NB4 (cell line): ENCODE measurements around the gene MED15.

Experiments
- DNase-seq: peaks from one replicate; pipeline ENCODE4 v3.0.0; 2010; ENCODE audit warnings: low read depth
- H3K4me3 ChIP-seq: one replicate; pipeline ENCODE4 v1.5.1; 2011; ENCODE audit warnings: mild to moderate bottlenecking, low read depth, low read length, moderate library complexity
- MAX ChIP-seq: IDR thresholded peaks from 2 replicates; pipeline ENCODE4 v1.6.1; 2011; ENCODE audit warnings: low read depth, low read length
- MYC ChIP-seq: IDR thresholded peaks from 2 replicates; pipeline ENCODE4 v1.6.1; 2011; ENCODE audit warnings: low read depth, low read length
- POLR2A ChIP-seq: IDR thresholded peaks from 2 replicates; pipeline ENCODE4 v1.6.1; 2011; ENCODE audit warnings: mild to moderate bottlenecking; ENCODE audit not compliant: insufficient read length; ENCODE audit errors: extremely low read depth
- TF ChIP-seq, protein P1 (sequence below): IDR thresholded peaks from one replicate; pipeline ENCODE4 v1.5.1; 2012; ENCODE audit warnings: low read depth, low read length

MED15 gene

DNA sequence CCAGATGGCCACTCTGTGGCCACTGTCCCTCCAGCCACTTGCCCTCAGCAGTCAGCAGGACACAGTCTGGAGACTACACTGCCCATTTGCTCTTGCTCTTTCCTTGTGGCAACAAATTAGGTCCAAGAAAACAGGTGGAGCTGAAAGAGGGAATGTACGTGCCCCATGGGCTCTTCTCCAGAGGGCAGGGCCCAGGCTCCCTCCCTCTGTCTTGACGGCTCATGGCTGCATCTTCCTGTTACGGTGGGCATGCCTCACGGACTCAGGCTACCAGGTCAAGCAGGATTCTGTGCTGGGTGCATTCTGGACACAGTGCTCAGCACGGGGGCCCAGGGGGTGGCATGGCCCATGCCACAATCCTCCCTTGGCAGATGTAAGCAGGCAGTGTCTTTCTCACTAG, 71.3 kb downstream of the MED15 start:
- no peak for TF ChIP-seq MYC
- TF ChIP-seq, protein P1, sequence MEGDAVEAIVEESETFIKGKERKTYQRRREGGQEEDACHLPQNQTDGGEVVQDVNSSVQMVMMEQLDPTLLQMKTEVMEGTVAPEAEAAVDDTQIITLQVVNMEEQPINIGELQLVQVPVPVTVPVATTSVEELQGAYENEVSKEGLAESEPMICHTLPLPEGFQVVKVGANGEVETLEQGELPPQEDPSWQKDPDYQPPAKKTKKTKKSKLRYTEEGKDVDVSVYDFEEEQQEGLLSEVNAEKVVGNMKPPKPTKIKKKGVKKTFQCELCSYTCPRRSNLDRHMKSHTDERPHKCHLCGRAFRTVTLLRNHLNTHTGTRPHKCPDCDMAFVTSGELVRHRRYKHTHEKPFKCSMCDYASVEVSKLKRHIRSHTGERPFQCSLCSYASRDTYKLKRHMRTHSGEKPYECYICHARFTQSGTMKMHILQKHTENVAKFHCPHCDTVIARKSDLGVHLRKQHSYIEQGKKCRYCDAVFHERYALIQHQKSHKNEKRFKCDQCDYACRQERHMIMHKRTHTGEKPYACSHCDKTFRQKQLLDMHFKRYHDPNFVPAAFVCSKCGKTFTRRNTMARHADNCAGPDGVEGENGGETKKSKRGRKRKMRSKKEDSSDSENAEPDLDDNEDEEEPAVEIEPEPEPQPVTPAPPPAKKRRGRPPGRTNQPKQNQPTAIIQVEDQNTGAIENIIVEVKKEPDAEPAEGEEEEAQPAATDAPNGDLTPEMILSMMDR = no peak
- no peak for TF ChIP-seq MAX
- TF ChIP-seq POLR2A = no peak
- no peak for DNase-seq
- no peak overlapping the region for H3K4me3 ChIP-seq

DNA sequence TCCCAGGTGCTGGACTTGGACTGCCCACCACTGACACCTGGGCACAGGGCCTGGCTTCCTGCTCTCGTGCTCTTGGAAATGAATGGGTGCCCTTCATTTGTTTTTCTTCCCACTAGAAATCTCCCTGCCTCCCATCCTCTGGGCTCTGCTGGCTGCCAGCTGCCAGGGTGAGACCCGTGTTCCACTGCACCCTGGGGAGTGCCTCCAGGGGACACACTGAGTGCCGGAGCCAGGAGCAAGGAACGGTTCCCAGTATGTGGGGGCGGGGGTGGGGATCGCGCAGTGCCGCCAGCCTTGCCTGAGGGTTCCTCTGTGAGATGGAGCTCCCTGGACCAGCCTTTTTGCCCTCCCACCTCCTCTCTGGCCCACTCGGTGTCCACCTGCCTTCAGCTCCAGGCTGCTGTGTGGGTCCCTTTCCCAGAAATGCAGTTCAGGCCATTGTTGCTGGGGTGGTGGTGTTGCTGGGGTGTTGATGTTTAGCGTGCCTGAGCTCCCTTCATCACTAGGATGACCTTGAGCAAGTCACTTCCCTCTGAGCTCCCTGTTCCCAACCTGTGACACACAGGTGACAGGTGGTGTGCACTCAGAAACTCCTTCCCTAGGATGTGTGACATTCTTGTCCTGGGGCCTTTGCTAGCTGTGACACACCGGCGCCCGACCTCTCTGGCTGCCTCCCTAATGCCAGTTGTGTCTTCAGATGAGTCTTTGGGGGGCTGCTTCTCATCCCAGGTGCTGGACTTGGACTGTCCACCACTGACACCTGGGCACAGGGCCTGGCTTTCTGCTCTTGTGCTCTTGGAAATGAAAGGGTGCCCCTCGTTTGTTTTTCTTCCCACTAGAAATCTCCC, 72.1 kb downstream of the MED15 start:
- no peak for DNase-seq
- TF ChIP-seq MYC (no peak), MAX (no peak)
- no peak overlapping the region for H3K4me3 ChIP-seq

- TF ChIP-seq, protein P1 = no peak
- DNase-seq = no peak
- H3K4me3 ChIP-seq = no peak overlapping the region
Observed at GRCh38 chr22:20580179-20580578, 72.8 kb downstream of the MED15 start.

- H3K4me3 ChIP-seq = no peak overlapping the region
- no peak for DNase-seq
- TF ChIP-seq POLR2A (no peak), MAX (no peak), MYC (no peak)
- TF ChIP-seq, protein P1 = no peak
Observed at GRCh38 chr22:20580611-20581502, 73.4 kb downstream of the MED15 start.

- no peak for DNase-seq
- H3K4me3 ChIP-seq = no peak overlapping the region
- TF ChIP-seq POLR2A (no peak), MAX (no peak)
Observed at GRCh38 chr22:20581503-20582170, 74.2 kb downstream of the MED15 start.

GRCh38 chr22:20582171-20582511, 74.7 kb downstream of the MED15 start:
- no peak for DNase-seq
- no peak for TF ChIP-seq MAX
- no peak for TF ChIP-seq POLR2A
- no peak for TF ChIP-seq MYC
- TF ChIP-seq, protein P1 = no peak

More at GRCh38 chr22:20582171-20582511, 74.7 kb downstream of the MED15 start:
- no peak overlapping the region for H3K4me3 ChIP-seq
